Peyer's patch (tissue), 4 donors: Measurements from ENCODE around the gene CEP63.

Source experiments
- CTCF ChIP-seq, 6 experiments: fragments of 450-650 bp in 4 of 6; fragments of 200-600 bp in 2 of 6; sonication (generic) in 1 of 6; IDR thresholded peaks; one replicate each; pipeline ENCODE4 v1.5.1; 2017 to 2019; ENCODE audit warnings: antibody characterized with exemption in 6 of 6, mild to moderate bottlenecking in 3 of 6, moderate library complexity in 1 of 6
- POLR2A ChIP-seq, 2 donors: fragments of 450-650 bp; IDR thresholded peaks; one replicate each; pipeline ENCODE4 v1.5.1; 2017; ENCODE audit warnings: antibody characterized with exemption in 2 of 2, mild to moderate bottlenecking in 2 of 2, moderate library complexity in 2 of 2

- TF ChIP-seq POLR2A (IDR thresholded peaks at IDR 0.05), result no peak
- TF ChIP-seq CTCF (IDR thresholded peaks at IDR 0.05), result no peak
Measured at GRCh38 chr3:134563601-134564000, 77.7 kb downstream of the CEP63 start.
